HuH-7.5 (cell line): Measurements from ENCODE around the gene ZNF579.
"Not testable (repeated sequence)": the region's sequence is repeated elsewhere in the genome, so short reads cannot be mapped to it uniquely, and the experiment has no call there.

ENCODE experiments used
- DNase-seq: peaks from one replicate; pipeline ENCODE4 v3.0.0; 2011; ENCODE audit warnings: low spot score

The ZNF579 gene

DNA sequence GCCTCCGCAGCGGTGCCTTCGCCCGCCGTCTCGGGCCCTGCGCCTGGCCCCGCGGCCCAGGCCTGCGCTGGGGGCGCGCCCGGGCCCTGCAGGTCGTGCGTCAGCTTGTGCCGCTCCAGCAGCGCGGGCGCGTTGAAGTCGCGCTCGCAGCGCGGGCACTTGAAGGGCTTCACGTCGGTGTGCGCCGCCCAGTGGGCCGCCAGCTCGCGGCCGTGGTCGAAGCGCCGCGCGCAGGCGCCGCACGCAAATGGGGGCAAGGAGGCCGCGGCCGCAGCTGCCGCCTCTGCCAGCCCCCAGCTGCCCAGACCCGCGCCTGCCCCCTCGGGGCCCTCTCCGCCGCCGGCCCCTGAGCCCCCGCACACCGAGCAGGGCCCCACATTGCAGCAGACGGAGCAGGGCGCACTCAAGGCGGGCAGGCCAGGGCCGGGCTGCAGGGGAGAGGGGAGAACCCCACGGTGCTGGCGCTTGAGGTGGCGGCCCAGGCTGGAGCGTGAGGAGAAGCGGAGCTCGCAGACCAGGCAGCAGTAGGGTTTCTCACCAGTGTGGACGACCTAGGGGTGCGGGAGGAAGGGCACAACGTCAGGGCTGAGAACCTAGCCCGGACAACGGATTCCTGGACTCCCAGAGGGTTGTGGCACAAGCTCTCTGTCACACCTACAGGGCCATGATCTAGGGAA lies 12.6 kb upstream of the ZNF579 start:
- no peak for DNase-seq

DNA sequence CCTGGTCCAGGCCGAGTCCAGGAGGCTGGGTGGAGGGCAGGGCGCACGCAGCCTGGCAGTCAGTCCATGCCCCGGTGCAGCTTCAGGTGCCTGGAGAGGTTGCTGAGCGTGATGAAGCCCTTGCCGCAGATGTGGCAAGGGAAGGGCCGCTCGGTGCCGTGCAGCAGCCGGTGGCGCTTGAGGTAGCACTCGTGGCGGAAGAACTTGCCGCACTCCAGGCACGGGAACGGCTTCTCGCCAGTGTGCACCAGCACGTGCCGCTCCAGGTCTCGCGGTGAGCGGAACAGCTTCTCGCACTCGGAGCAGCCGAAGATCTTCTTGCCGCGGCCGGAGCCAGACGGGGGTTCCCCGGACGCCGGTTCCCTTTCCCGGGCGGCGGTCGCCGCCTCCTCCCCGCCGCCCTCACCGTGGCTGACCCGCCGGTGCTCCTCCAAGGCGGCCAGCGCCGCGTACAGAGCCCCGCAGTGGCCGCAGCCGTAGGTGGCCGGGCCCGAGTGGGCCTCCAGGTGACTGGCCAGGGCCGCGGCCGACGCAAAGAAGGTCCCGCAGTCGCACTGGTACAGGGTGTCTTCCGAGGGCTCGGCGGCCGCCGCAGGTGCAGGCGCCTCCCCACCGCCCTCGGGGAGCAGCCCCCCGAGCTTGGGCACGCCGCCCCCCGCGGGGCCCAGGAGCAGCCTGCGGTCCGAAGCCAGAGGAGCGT lies 11.9 kb upstream of the ZNF579 start:
- no peak for DNase-seq

DNA sequence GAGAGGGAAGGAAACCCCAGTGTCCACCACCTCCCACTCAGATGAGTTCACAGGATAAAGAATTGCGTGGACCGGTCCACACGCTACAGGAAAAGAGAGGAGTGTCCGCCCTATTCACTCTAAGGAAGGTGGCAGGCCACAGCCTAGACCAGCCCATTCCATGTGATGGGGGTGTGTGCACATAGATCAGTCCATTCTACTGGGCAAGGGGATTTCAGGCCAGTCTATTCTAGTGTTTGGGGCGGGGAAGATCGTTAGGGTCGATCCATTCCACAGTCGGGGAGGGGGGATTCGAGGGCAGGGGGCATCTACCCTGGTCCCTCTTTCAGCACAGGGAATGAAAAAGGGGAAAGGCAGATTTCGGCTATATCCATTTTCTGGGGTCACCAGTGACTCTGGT lies 10.9 kb upstream of the ZNF579 start:
- no peak for DNase-seq

DNA sequence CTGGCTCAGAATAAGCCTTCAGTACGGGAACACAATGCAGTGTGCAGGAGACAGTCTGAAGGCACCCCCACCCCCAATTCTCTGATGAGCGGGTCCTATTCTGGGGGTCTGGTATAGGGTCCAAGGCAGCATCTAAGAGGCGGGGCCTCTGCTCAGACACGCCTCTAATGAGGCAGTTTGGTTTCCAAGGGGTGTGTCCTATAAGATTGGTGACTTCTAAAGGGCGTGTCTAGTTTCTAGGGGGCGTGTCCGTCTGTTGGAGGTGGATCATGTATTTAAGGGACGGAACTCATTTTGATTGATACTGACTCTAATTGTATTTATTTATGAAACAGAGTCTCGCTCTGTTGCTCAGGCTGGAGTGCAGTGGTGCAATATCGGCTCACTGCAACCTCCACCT lies 10.0 kb upstream of the ZNF579 start:
- no peak for DNase-seq

DNA sequence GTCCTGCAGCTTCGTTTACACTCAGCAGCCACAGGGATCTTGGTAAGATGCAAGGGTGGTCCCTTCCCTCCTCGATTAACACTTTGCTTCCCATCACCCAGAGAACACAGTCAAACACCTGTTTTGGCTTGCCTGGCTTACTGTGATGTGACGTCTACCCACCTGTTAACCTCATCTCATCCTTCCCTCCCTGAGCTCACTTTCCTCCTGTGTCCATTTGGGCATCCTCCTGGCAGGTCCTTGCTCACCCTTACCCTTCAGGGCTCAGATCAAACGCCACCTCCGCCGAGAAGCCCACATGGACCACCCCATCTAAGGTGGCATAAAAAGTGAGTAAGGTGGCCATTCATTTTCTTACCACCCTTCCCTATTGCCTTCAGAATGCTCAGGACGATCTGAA lies 9.5 kb upstream of the ZNF579 start:
- DNase-seq = no peak

DNA sequence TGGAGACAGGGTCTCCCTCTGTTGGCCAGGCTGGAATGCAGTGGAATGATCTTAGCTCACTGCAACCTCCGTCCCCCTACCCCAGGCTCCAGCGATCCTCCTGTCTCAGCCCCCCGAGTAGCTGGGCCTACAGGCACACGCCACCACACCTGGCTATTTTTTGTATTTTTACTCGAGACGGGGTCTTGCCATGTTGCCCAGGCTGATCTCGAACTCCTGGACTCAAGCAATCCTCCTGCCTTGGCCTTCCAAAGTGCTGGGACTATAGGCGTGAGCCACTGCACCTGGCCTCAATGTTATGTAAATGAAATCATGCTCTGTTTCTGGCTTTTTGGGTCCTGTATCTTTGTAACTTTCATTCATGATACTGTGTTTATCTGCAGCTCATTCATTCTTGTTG lies 8.1 kb upstream of the ZNF579 start:
- no peak for DNase-seq

DNA sequence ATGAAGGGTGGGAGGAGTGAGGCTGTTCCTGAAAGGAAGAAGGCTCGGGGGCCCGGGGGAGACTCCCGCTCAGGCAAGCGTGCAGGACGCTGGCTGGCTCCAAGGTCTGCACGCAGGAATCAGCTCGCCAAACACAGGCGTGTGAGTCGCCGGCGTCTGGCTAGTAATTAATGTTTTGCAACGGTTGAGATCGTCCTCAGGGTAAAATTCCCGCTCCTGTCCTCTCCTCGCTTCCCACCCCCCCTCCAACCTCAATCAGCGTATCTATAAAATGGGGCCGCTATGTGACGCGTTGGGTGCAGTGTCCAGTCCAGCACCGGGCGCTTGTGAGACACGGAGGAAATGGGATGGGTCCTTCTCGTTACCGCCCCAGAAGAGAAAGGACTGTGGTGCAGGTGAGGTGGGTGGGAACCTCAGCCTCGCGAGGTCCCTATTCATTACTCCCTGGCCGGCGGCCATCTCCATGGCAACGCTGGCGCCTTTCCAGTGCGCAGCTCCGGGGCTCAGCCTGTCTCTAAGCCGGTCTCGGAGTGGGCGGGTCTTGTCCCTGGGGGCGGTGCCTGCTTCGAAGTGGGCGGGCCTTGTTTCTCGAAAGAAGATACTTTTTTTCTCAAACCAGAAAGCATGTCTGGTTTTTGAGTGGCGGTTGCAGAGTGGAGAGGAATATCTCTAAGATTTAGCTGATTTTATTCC lies 6.5 kb upstream of the ZNF579 start:
- peak; percentile 99 for DNase-seq

DNA sequence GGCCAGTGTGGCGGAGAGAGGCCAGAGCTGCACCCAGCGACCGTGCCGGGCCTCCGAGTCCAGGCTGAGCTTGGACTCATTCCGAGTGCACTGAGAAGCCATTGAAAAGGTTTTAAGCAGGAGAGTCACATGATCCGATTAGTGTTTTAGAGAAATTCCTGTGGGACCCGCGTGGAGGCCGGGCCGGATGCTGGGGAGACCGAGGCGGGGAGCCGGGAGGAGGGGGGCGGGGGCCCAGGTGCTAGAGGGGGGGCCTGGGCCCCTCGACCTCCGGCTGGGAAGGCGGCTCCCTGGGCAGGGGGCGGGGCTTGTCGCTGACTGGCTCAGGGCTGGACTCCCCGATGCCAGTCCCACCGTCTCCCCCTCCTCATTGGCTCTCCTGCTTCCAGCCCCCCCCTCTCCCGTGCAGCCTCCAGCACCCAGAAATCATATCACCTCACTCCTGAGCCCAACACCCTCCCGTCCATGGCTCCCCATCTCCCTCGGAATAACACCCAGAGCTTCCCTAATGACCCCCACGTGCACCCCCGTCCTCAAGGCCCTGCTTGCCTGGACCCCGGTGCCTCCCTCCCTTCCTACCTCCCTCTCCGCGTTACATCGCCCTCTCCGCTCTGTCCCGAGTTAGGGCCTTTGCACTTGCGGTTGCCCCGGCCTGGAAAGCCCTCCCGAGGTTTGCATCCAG lies 5.2 kb upstream of the ZNF579 start:
- DNase-seq = peak; percentile 71

DNA sequence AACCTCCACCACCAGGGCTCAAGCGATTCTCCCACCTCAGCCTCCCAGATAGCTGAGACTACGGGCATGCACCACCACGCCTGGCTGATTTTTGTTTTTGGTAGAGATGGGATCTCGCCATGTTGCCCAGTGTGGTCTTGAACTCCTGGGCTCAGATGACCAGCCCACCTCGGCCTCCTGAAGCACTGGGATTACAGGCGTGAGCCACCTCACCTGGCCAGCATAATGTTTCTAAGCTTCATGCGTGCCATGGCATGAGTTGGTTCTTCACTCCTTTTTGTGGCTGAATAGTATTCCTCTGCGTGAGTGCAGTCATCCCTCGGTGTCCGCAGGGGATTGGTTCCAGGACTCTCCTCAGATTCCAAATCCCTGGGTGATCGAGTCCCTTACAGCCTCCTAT lies 4.2 kb upstream of the ZNF579 start:
- no peak for DNase-seq

DNA sequence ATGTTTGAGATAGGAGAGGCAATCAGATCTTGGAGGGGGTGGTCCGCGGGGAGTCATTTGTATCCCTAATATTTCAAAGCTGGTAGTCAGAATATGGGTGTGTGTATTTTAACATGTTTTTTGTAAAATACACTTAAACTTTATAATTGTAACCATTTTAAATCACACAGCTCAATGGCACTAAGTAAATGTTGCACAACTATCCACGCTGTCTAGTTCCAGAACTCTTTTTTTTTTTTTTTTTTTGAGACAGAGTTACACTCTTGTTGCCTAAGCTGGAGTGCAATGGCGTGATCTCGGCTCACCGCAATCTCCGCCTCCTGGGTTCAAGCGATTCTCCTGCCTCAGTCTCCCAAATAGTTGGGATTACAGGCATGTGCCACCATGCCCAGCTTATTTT lies 3.2 kb upstream of the ZNF579 start:
- DNase-seq = not testable (repeated sequence)

DNA sequence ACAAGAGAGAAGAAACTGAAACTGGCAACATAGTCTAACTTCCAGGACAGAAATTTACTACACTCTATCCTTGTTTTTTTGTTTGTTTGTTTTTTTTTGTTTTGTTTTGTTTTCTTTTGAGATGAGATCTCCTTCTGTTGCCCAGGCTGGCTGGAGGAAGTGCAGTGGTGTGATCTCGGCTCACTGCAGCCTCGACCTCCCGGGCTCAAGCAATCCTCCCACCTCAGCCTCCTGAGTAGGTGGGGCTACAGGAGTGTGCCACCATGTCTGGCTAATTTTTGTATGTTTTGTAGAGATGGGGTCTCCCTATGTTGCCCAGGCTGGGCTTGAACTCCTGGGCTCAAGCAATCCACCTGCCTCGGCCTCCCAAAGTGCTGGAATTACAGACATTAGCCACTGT lies 1.6 kb upstream of the ZNF579 start:
- DNase-seq = not testable (repeated sequence)

DNA sequence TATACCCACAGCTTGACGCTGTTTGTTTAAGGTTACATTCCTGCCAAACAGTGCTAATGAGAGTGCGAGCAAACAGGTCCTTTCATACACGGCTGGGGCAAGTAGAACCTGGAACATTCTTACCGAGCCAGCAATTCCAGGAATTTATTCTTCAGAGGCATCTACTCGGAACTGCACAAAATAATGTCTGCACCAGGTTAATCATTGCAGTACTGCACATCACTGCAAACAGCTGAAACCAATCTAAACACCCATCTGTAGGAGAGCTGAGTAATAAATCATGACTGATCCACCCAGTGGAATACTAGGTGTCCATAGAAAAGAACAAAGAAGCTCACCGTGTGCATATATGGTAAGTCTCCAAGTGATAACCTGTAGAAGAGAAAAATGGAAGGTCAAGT lies 1.2 kb upstream of the ZNF579 start:
- no peak for DNase-seq

DNA sequence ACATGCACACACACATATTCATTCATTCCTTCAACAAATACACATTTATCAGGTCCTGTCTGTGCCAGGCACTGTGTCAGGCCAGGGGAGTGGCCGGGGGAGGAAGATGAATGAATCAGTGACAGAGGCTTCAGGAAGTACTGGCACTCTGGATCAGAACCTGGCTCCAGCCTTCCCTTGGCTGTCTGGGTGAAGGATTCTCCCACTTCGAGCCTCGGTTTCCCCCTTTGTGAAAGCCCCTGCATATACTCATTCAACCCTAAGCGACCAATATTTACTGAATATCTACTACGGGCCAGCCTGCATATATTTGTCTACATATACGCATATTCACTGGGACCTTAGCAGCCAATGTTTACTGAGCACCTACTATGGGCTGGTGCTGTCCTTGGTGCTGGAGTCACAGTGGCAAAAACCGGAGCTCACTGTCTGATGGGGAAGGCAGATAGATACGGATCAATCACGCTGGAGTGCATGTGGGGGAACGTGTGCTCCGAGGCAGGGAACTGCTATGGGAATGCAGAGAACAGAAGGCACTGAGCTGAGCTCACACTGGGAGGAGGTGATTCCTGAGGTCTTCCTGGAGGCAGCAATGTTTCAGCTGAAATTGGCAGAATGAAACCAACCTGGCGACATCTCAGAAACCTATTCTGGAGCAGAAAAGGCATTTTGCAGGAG lies 636 bp upstream of the ZNF579 start:
- DNase-seq = no peak

DNA sequence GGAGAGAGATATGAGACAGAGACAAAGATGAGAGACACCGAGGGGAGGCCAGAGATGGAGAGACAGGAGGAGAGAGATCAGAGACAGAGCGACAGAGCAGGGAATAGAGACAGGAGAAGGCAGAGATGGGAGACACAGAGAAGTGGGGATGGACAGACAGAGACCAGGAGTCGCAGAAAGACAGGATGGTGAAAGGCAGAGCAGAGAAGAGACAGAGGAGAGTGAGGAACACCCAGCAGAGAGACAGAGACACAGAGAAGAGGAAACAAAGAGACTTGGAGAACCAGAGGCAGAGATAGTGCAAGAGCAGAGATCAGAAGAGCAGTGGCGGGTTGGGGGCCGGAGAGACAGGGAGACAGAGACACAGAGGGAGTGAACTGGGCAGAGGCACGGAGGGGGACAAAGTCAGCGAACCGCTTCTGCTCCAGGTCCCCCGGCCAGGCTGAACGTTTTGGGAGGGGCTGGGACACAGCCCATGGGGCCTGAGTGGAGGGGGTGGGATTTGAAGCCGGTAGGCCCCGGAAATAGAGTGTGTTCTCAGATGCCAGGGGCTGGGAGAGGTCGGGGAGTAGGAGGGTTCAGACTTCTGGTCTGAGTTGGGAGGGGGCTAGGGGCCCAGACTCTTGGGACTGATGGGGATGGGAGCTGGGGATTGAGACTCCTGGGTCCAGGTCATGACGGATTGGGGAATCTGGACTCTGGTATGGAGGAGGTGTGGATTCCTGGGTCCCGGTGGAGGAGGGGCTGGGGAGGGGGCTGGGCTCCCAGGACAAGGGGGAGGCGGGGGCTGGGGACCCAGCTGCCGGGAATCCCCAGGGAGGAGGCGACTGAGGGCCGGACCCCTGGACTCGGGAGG lies 654 bp downstream of the ZNF579 start:
- peak; percentile 55 for DNase-seq

DNA sequence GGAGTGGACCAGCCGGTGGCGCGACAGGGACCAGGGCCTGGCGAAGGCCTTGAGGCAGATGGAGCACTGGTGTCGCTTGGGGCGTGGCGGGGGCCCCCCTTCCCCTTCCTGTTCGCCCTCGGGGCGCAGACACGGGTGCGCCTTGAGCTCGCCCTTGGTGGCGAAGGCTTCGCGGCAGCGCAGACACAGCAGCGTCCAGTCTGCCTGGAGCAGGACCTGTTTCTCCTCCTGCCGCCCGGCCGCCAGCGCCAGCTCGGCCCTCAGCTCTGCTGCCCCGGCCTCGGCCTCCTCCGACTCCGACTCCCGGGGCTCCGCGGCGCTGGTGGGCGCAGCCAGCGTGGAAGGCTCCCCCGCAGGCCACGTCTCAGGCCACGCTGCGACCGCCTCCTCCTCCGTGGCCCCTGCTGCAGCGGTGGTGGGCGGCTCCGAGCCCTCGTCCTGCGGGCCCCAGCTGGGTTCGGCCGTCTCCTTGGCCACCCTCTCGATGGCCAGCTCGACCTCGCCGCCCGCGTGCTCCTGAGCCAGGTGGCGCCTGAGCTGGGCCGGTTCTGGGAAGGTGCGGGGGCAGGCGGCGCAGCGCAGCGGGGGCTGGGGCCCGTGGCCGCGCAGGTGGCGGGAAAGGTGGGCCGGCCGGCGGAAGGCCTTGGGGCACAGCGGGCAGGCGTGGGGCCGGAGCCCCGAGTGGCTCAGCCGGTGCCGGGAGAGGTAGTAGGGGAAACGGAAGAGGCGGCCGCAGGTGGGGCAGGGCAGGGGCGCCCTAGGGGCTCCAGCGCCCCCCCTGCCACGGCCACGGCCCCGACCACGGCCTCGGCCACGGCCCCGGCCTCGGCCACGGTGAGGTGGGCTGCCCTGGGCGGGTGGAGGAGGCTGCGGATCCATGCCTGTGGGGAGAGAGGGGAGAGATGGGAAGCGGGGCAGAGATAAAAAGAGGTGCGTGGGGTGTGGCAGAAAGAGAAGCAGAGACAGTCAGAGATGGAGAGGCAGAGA lies 1.6 kb downstream of the ZNF579 start:
- no peak for DNase-seq

DNA sequence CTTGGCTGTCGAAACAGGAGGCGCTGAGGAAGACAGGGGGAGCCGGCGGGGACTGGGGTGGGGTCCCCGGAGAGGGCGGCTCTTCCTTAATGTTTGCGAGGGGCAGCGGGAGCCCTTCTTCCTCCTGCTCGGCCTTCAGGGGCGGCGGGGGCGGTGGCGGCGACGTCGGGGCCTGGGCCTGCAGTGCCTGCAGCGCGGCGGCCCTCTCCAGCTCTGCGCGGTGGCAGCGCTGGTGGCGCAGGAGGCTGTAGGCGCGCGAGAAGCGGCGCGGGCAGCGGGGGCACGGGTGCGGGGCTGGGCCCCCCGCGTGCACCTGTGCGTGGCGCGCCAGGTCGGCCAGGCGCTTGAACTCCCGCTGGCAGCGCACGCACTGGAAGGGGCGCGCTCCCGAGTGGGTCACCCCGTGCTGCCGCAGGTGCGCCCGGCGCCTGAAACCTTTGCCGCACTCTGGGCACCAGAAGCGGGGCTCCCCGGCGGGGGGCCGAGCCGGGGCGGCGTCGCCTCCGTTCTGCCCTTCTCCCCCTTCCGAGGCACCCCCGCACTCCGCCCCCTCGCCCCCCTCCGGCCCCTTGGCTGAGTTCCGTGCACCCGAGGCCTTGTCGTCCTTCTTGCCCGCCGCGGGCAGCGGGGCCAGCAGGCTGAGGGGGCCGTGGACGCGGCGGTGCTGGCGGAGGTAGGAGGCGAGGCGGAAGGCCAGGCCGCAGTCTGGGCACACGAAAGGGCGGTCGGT lies 2.5 kb downstream of the ZNF579 start:
- no peak for DNase-seq

DNA sequence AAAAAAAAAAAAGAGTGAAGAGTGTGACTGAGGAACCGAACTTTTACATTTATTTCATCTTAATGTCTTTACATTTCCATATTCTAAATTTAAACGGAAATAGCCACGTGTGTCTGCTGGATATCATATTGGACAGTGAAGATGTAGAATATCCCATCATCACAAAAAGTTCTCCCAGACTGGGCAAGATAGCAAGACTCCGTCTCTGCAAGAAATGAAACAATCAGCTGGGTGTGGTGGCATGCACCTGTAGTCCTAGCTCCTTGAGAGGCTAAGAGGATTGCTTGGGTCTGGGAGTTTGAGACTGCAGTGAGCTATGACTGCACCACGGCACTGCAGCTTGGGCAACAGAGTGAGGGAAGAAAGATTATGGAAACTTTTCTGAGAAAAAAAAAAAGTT lies 3.9 kb downstream of the ZNF579 start:
- no peak for DNase-seq

DNA sequence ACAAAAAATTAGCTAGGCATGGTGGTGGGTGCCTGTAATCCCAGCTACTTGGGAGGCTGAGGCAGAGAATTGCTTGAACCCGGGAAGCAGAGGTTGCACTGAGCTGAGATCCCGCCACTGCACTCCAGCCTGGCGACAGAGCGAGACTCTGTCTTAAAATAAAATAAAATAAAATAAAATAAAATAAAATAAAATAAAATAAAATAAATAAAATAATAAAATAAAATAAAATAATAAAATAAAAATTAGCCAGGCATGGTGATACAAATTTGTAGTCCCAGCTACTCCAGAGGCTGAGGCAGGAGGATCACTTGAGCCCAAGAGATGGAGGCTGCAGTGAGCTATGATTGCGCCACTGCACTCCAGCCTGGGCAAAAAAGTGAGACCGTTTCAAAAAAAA lies 6.7 kb downstream of the ZNF579 start:
- DNase-seq = not testable (repeated sequence)

DNA sequence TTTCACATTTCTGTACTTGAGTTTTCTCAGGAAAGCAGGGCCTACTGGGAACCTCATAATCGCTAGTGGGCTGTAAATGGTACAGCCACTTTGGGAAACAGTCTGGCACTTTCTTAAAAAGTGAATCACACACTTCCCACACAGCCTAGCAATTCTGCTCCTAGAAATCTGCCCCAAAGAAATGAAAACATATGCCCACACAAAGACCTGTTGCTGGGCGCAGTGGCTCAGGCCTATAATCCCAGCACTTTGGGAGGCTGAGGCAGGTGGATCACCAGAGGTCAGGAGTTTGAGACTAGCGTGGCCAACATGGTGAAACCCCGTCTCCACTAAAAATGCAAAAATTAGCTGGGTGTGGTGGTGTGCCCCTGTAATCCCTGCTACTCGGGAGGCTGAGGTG lies 11.2 kb downstream of the ZNF579 start:
- not testable (repeated sequence) for DNase-seq
